Caki2 (cell line): Measurements from ENCODE around the gene OSBPL7. TPM values are rescaled to one million over a fixed set of nuclear protein-coding genes. Genes with fewer than 3 reads are reported as not detected.

ENCODE experiments used
- DNase-seq: peaks from one replicate; pipeline ENCODE4 v3.0.0-alpha.2; 2015; ENCODE audit warnings: low read depth
- in situ Hi-C: cut with HindIII; loops from 2 replicates; pipeline ENCODE4 v1.10.0; 2016; ENCODE audit warnings: low sequenced_read_pairs, low pct_unique_long_range_greater_than_20kb, mixed read lengths
- total RNA-seq: library from RNA; depleted of rRNA; stranded (reverse); fragments of >200 nt; shearing (Covaris generic); gene quantifications from 2 replicates; pipeline ENCODE4 v1.2.3, GENCODE V29; 2014; ENCODE audit warnings: low replicate concordance

Gene OSBPL7
- total RNA-seq, 1 experiment from 2014 or later, result 10.0 TPM

DNA sequence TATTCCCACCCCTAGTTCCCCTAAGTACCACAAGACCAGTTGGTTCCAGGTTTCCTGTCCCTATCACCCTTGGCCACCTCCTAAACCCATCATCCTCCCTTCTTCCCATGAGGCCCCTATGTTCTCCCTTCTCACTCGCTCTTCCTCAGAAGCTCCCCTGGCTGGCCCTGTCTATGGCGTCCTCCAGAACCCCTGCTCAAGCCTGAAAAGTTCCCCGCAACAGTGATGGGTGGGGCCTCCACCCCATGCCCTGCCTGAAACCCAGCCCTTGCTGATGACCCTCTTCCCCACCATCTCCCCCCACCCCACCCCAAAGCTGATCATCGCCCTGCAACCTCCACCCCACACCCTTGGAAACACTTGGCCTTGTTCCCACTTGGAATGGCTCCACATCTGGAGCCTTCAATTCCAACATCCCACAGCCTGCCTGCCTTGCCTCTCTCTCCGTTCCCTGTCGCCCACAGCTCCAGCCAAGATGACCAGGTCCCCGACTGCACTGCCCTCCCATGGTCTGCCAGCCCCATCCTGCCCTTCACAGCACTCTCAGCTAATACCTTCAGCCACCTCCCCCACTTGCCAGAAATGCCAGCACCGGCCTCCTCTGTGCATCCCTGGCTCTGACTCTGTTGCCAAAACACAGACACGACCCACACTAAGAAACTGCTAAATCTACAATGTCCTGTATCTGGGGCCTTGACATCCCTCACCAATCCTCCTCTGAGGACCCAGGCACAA lies 10.5 kb downstream of the OSBPL7 start:
- in situ Hi-C loops, result no loop called here
- DNase-seq, result no peak

DNA sequence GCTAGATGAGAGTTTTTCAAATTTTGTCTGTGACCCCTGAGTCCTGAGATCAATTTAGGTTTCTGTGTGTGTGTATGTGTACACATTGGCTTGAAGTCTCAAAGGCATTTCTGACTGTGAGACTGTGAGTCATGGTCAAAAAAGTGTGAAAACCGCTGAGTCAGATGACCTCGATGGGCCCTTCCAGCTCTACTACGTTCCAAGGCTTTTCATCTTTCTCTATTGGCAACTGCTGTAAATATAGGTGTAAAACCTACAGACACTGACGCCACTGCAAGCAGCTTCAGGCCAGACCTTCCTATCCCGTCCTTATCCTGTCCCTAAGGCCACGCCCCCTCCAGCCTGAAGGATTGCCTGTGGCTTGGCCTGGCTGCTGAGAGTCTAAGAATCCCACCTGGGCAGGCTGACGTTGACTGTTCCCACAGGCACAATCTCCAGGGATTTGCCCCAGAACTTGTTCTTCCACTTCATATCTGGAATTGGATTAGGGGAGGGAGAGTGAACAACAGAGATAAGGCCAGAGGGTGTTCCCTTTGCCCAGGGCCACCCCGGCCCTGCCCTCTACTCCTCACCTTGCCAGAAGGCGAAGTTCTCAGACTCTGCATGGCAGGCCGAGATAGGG lies 11.3 kb downstream of the OSBPL7 start:
- peak; percentile 95 for DNase-seq
- in situ Hi-C loops, result no loop called here

DNA sequence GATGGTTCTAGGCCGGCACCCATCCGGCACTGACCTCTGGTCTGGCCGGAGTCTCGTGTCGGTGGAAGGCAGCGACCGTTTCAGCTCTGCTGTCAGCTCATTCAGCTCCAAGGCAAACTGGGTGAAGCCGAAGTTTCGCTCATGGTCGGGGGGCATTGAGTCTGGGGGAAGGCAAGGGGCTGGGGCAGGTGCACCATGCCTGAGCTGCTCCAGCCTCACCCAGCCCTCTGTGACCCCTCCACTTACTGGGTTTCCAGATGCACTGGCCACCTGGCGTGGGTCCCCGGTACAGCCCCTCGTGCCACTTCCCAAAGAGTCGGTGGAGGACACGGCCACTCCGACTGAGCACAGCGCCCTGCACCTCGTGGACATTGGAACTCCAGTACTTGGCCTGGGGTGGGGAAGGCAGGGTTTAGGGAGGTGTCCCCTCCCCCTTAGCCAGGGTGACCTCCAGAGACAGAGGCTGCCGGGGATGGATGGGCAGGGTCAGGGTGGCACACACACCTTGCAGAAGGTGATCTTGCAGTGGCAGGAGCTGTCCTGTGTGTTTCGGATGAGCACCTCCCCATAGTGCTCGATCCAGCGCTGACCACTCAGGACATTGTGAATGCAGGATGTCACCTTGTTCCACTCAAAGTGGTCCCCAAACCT lies 12.6 kb downstream of the OSBPL7 start:
- in situ Hi-C loops, result no loop called here
- DNase-seq, result no peak

DNA sequence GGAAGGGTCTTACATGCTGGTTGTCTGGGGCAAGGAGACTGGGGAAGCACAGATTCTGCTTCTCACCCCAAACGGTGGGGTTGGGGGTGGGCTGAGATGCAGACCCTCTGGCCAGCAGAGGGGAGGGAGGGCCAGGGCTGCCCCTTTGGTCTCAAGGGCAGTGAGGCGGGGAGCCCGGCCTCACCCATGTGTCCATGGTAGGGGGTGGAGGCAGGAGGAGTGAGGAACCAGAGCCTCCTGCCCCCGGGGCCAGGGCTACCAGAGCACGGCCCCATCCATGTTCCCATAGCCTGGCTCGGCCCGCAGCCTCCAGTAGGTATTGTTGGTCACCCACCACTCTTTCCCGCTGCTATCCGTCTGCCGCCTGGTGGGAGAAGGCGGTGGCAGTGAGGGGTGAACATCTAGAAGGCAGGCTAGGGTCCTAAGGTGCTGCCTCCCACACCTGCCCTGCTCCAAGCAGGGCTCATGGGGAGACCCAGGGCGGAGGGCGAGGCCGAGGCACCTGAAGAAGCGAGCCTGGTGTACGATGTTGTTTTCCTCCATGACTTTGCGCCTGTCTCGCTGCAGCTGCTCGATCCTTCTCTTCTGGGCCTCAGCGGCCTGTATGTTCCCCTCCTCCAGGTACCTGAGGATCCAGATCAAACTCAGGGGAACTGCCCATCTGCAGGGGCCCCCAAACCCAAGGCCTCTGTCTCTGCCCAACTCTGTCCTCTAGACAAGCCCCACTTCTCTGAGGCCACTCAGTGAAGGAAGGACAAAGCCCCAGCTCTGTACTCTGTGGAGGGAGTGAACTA lies 13.4 kb downstream of the OSBPL7 start:
- in situ Hi-C loops, result no loop called here
- no peak for DNase-seq

DNA sequence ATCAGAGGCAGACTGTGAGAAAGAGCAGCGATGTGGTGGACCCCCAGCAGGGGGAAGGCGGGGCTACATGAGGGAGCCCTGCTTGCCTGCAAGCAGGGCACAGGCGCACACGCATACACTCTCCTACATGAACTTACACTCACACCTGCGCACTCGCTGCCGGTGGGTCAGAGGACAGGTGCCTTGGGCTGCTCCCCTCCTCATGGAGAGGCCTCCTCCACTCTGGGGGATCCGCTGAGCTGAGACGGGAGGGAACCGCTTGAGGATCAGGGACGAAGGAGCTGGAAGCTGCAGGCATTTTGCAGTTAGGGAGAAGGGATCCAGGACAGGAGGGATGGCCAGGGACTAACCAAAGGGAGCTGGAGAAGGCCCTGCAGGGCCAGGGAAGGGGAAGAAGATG lies 14.2 kb downstream of the OSBPL7 start:
- in situ Hi-C loops, result no loop called here
- DNase-seq, result no peak

DNA sequence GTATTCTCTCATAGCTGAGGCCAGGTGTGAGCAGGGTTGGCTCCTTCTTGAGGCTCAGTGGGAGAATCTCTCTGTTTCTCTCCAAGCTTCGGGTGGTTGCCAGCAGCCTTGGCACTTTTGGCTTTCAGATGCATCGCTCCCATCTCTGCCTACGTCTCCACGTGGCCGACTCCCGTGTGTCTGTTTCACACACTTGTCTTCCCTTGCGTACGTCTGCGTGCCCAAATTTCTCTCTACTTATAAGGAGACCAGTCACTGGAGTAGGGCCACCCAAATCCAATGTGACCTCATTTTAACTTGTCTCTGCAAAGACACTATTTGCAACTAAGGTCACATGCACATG lies 14.7 kb downstream of the OSBPL7 start:
- in situ Hi-C loops, result no loop called here
- no peak for DNase-seq

DNA sequence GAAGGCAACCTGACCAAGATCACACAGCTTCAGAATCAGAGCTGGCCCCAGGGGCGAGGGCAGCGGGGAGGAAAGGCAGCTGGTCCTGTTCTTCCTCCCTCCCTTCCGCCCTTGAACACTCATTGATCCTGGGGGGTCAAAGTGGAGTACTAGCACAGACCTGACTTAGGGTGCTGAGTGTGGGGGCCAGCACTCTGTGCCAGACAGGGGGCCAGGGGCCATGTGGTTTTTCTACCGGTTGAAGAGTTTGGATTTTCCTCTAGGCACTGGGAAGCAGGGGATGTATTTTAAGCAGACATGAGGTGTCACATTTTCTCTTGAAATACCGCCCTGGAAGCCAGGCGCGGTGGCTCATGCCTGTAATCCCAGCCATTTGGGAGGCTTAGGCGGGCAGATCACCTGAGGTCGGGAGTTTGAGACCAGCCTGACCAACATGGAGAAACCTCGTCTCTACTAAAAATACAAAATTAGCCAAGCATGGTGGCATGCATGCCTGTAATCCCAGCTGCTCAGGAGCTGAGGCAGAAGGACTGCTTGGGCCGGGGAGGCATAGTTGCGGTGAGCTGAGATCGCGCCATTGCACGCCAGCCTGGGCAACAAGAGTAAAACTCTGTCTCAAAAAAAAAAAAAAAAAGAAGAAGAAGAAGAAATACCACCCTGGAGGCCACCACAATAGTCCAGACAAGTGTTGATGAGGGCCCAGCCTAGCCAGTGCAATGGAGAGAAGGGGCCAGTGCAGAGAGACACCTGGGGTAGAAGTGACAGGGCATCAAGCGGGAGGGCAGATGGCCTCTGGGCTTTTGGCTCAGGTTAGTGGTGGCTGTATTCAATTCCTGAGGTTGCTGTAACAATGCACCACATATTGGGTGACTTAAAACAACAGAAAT lies 15.3 kb downstream of the OSBPL7 start:
- in situ Hi-C loops, result no loop called here

DNA sequence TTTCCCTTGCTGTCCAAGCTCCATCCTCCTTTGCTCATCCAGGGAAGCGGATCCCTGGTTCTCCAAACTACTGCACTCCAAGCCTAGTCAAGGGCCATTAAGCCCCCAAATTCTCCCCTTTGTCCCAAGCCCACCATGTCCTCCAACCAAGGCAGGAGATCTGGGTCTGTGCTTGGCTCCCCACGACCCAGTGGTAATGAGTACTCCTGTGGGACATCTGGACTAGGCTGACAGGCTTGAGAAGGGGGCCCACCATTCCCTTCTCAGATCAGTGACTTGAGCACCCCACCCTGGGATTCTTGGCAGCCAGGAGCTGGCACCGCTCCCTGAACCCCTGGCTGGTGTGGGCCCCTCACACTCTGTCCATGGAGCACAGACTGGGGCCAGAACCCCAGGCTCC lies 17.1 kb downstream of the OSBPL7 start:
- in situ Hi-C loops, result no loop called here
- no peak for DNase-seq

More for the DNA sequence above, 15.3 kb downstream of the OSBPL7 start:
- no peak for DNase-seq

DNA sequence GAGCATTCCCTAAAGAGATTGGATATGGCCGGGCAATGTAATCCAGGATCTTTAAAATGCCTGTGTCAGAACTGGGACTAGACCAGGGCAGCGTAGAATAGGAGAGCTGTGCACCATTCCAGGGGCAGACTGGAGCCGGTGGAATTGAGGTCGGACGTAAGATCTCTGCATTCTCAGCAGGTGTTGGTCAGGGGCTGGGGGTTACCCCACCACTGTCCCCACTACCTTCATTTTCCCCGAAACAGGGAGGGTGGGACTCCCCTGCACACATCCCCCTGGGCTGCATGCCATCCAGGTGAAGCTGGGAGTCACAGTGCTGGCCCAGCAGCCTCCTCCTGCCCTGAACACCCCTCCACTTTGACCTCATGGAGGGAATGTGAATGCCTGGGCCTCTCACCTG lies 17.8 kb downstream of the OSBPL7 start:
- no peak for DNase-seq
- in situ Hi-C loops, result no loop called here

DNA sequence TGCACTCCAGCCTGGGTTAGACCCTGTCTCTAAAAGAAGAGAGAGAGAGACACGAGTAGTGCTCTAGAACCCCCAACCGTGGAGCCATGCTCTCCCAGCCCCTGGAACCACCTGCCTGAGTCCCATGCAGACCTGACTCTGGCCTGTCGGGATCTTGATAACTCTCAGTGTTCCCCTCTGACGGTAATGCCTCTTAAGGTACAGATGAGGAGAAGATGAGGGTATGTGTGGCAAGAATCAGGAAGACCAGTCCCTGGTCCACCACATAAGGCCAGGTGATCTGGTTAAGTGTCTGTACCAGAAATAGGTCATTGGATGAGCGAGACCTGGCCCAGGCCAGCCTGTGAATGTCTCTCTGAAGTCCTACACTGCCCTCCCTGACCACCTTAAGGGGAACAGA lies 18.4 kb downstream of the OSBPL7 start:
- in situ Hi-C loops, result no loop called here
- no peak for DNase-seq

DNA sequence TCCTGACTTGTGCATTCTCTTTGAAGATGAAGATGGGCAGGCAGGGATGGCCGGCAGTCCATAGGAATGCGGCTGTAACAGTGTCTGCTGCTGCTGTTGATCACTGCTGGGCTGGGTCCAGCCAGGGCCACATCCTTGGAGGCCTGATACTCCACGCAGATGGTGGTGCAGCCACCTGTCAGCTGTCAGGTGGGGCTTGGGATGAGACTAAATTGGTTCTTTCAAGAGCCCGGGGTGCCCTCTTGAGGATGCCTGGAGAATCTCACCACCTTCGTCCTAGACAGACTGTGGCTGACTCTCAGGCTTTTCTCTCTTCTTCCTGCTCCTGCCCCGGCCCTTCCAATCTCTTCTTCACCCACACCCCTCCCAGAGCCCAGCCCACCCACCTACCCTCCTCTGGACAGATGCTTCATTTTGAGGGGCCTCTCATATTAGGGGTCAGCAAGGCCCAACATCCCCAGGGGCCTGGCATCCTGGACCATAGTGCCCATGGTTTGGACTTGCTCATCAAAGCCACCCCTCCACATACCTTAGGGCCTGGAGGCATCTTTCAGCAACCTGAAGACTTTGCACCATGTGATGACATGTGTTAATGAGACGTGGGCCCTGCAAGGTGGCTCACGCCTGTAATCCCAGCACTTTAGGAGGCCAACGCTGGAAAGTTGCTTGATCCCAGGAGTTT lies 19.1 kb downstream of the OSBPL7 start:
- in situ Hi-C loops, result no loop called here
- DNase-seq, result peak; percentile 49

DNA sequence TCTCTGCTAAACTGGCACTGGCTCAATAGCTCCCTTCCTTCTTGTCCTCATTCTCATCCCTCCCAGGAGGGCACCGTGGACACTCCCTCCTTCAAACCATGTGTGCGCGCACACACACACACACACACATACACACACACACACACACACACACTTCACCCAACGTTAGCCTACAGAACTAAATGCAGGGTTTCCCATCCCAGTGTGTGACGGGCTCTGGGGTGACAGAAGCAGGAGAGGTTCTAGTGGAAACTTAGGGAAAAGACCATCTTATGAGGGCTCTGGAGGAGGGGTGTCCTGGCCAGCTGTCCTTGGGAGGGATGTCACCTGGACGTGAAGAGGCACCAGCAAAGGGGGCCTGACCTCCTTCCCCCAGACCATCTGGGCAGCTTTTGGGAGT lies 19.7 kb downstream of the OSBPL7 start:
- in situ Hi-C loops, result no loop called here
- DNase-seq, result no peak

DNA sequence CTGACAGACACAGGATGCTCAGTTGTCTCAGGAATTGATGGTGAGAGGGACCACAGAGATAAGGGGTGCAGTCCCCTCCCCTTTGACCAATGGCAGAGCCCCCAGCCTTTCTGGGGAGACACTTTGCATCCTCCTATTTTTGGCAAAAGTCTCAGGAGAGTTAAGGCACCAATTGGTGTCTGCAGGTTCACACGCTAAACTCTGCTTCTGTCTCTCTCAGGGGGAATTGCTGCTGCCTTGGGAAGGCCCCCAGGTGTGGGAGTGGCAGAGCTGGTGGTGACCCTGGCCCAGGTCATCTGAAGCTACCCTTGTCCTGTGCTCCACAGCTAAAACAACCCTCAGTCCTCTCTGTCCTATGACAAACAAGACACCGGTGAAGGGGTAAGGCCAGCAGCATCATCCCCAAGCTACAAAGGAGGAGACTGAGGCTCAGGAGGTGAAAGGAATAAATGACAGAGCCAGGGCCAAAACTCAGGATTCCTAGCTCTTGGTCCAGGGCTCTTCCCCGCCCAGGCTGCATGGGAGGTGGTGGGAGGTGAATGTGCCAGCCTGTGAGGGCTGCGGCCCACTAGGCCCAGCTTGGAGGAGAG lies 20.3 kb downstream of the OSBPL7 start:
- no peak for DNase-seq
- in situ Hi-C loops, result no loop called here

DNA sequence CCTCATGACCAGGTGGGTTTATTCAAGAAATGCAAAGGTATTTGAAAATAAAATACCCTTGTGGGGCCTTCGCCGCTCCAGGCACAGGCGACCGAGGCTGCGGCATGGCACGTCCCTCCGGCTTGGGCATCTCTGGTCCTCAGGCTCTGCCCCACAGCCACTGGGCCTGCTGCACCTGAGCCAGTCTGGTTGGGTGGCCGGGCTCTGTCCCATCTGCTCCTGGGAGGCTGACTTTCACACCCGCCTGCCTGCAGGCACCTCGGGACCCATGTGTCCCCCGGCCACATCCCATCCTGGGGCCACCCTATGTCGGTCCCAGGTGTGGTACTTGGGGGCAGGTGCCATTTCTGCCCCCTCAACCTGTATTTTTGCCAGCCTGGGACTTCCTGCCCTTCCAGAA lies 20.9 kb downstream of the OSBPL7 start:
- DNase-seq, result no peak
- in situ Hi-C loops, result no loop called here

DNA sequence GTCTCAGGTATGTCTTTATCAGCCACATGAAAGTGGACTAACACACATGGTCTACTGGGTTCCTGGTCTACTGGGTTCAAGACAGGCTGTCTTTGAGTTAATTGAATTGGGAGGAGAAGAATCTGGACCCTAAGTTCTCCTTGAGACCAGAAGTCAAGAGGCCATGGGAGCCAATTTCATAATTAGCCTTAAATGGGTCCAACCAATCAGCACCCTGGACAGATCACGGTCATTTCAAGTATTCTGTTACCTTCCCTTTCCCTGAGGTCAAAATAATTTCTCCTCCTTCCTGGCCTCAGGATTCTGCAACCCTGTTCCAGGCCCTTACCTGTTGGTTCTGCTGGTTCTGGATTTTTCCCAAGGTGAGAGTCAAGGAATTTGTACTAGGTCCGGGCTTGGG lies 23.8 kb downstream of the OSBPL7 start:
- no peak for DNase-seq
- in situ Hi-C loops, result no loop called here

DNA sequence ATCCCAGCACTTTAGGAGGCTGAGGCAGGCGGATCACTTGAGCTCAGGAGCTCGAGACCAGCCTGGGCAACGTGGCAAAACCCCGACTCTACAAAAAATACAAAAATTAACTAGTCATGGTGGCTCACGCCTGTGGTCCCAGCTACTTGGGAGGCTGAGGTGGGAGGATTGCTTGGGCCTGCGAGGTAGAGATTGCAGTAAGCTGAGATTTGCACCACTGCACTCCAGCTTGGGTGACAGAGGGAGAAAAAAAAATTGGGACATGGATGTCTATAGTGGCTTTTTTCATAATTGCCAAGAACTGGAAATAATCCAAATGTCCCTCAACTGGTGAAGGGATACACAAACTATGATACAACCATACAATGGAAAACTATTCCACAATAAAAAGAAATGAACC lies 28.6 kb downstream of the OSBPL7 start:
- in situ Hi-C loops, result no loop called here
- DNase-seq, result no peak

DNA sequence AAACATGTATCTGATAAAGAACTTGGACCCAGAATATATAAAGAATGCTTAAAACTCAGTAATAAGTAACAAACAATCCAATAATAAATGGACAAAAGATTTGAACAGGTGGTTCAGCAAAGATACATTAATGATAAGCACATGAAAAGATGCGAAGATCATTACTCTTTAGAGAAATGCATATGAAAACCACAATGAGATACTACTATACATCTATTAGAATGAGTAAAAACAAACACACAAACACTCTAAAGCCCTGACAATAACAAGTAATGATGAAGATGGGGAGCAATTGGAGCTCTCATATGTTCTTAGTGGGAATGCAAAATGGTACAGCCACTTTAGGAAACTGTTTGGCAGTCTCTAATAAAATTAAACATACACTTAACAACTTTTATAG lies 29.1 kb downstream of the OSBPL7 start:
- in situ Hi-C loops, result no loop called here
- no peak for DNase-seq
